Measurements from ENCODE around the gene CDC42SE2.
A peak's percentile ranks its signal among the peaks of the same experiment; 100 is the strongest.

Gene CDC42SE2

GRCh38 chr5:131263648-131264450 lies at the start of gene CDC42SE2:
Gene CDC42SE2, plus strand, starts transcription at chr5:131264053. Its CDS starts 95,441 bp downstream, at chr5:131359494.
- peaks cover 4% of the 10 kb centered on the region; the same call in 1 of the 2 replicates for H3F3A ChIP-seq (ENCODE audit: insufficient read depth, low read length)
- H3K27ac ChIP-seq (ENCODE audit: low read depth, low read length, poor library complexity, severe bottlenecking), result peak within 1 kb of the TSS; percentile 91
- H3K4me3 ChIP-seq (ENCODE audit: low read depth, low read length, poor library complexity, severe bottlenecking), result peak within 1 kb of the TSS; percentile 83
- H2AFZ ChIP-seq (ENCODE audit: low read length), result no peak within 1 kb of the TSS
- TF ChIP-seq, protein P1, sequence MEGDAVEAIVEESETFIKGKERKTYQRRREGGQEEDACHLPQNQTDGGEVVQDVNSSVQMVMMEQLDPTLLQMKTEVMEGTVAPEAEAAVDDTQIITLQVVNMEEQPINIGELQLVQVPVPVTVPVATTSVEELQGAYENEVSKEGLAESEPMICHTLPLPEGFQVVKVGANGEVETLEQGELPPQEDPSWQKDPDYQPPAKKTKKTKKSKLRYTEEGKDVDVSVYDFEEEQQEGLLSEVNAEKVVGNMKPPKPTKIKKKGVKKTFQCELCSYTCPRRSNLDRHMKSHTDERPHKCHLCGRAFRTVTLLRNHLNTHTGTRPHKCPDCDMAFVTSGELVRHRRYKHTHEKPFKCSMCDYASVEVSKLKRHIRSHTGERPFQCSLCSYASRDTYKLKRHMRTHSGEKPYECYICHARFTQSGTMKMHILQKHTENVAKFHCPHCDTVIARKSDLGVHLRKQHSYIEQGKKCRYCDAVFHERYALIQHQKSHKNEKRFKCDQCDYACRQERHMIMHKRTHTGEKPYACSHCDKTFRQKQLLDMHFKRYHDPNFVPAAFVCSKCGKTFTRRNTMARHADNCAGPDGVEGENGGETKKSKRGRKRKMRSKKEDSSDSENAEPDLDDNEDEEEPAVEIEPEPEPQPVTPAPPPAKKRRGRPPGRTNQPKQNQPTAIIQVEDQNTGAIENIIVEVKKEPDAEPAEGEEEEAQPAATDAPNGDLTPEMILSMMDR (IDR thresholded peaks at IDR 0.05; ENCODE audit: low read length), result no peak
- no peak for TF ChIP-seq EZH2 (IDR thresholded peaks at IDR 0.05; ENCODE audit: borderline replicate concordance, low read length)
- peak within 1 kb of the TSS; percentile 97 for H3K9ac ChIP-seq (ENCODE audit: low read length)
- peak within 1 kb of the TSS; percentile 92 for H3K4me2 ChIP-seq (ENCODE audit: low read length)
- peaks cover 15% of the 10 kb centered on the region; the same call in 1 of the 2 replicates for H3K36me3 ChIP-seq (ENCODE audit: insufficient read depth, low read length)
- no peaks in the 10 kb centered on the region for H4K20me1 ChIP-seq (ENCODE audit: insufficient read depth, low read length)
- no peaks in the 10 kb centered on the region for H3K27me3 ChIP-seq (ENCODE audit: insufficient read depth, low read length)
- H3K9me2 ChIP-seq (ENCODE audit: low read depth, low read length), result no peaks in the 10 kb centered on the region
- H3K9me3 ChIP-seq (ENCODE audit: low read length), result no peaks in the 10 kb centered on the region
- H3K4me1 ChIP-seq (ENCODE audit: insufficient read depth, low read length, severe bottlenecking), result peaks cover 60% of the 10 kb centered on the region
- peaks cover 41% of the 10 kb centered on the region for H3K79me2 ChIP-seq (ENCODE audit: insufficient read depth, low read length)

DNA sequence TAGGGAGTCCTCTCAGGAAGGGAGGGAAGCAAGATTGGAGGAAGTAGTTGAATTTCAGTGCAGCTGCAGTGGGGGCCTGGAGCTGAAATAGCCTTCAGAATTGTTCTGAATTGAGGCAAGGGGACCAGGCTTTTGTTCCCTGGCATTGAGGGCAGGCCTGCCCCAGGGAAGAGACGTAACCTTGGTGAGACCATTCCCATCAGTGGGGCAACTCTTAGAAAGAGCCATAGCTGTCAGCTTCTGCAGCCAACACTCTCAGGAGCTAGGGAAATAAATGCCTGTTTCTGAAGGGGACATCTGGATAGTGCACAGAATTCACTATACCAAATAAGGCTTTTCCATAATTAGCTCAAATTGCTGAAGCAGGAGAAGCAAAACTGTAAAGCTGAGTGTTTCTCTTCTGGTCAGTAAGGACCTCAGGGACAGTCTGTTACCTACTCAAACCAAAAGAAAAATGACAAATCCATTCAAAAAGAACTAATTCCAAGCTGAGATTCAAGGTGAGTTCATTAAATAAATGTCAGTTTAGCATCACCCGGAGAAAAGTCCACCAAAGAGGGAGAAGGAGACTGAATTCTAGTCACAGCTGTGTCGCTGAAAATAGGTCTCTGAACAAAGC lies 49.1 kb upstream of the CDC42SE2 start:
- Histone ChIP-seq H3K9ac (ENCODE audit: low read length) (peak overlapping the region; percentile 14; the same call in 1 of the 2 replicates), H3K27ac (ENCODE audit: low read depth, low read length, poor library complexity, severe bottlenecking) (peak overlapping the region; percentile 59), H3K79me2 (ENCODE audit: insufficient read depth, low read length) (peaks cover 84% of the 10 kb centered on the region), H3F3A (ENCODE audit: insufficient read depth, low read length) (no peaks in the 10 kb centered on the region), H4K20me1 (ENCODE audit: insufficient read depth, low read length) (no peaks in the 10 kb centered on the region), H3K27me3 (ENCODE audit: insufficient read depth, low read length) (no peaks in the 10 kb centered on the region), H3K4me1 (ENCODE audit: insufficient read depth, low read length, severe bottlenecking) (peaks cover 62% of the 10 kb centered on the region), H3K9me2 (ENCODE audit: low read depth, low read length) (no peaks in the 10 kb centered on the region), H3K4me3 (ENCODE audit: low read depth, low read length, poor library complexity, severe bottlenecking) (peak overlapping the region; percentile 9), H3K4me2 (ENCODE audit: low read length) (peak overlapping the region; percentile 52), H3K9me3 (ENCODE audit: low read length) (no peaks in the 10 kb centered on the region), H3K36me3 (ENCODE audit: insufficient read depth, low read length) (peaks cover 20% of the 10 kb centered on the region; the same call in 1 of the 2 replicates), H2AFZ (ENCODE audit: low read length) (no peak overlapping the region)
- no peak for TF ChIP-seq EZH2 (IDR thresholded peaks at IDR 0.05; ENCODE audit: borderline replicate concordance, low read length)
- TF ChIP-seq, protein P1 (IDR thresholded peaks at IDR 0.05; ENCODE audit: low read length), result no peak

GRCh38 chr5:131217791-131218190 lies 46.1 kb upstream of the CDC42SE2 start:
- Histone ChIP-seq H3K27ac (ENCODE audit: low read depth, low read length, poor library complexity, severe bottlenecking) (no peak overlapping the region), H3K27me3 (ENCODE audit: insufficient read depth, low read length) (no peaks in the 10 kb centered on the region), H3K79me2 (ENCODE audit: insufficient read depth, low read length) (peaks cover 84% of the 10 kb centered on the region), H2AFZ (ENCODE audit: low read length) (no peak overlapping the region), H3F3A (ENCODE audit: insufficient read depth, low read length) (no peaks in the 10 kb centered on the region), H3K4me1 (ENCODE audit: insufficient read depth, low read length, severe bottlenecking) (peaks cover 38% of the 10 kb centered on the region), H3K9ac (ENCODE audit: low read length) (no peak overlapping the region), H4K20me1 (ENCODE audit: insufficient read depth, low read length) (no peaks in the 10 kb centered on the region), H3K4me2 (ENCODE audit: low read length) (no peak overlapping the region), H3K9me2 (ENCODE audit: low read depth, low read length) (no peaks in the 10 kb centered on the region), H3K4me3 (ENCODE audit: low read depth, low read length, poor library complexity, severe bottlenecking) (no peak overlapping the region), H3K9me3 (ENCODE audit: low read length) (no peaks in the 10 kb centered on the region), H3K36me3 (ENCODE audit: insufficient read depth, low read length) (peaks cover 50% of the 10 kb centered on the region; the same call in 1 of the 2 replicates)
- no peak for TF ChIP-seq EZH2 (IDR thresholded peaks at IDR 0.05; ENCODE audit: borderline replicate concordance, low read length)
- TF ChIP-seq, protein P1 (IDR thresholded peaks at IDR 0.05; ENCODE audit: low read length), result no peak

Data from OCI-LY1 (cell line).